Neural crest cell (in vitro differentiated cells): ENCODE data around the gene ADAMTS18. TPM values are rescaled to one million over a fixed set of nuclear protein-coding genes. Genes with fewer than 3 reads are reported as not detected.

ENCODE experiments used
- DNase-seq: peaks from one replicate; pipeline ENCODE4 v3.0.0; 2021; ENCODE audit warnings: low read depth, mixed read lengths, low spot score
- H3K27ac Mint-ChIP-seq: one replicate; pipeline ENCODE4 v1.8.0; 2021; ENCODE audit warnings: mild to moderate bottlenecking, mixed read lengths; ENCODE audit not compliant: unreplicated experiment
- H3K27me3 Mint-ChIP-seq: 2 replicates; pipeline ENCODE4 v1.8.0; 2021; ENCODE audit warnings: low read depth, mild to moderate bottlenecking, mixed read lengths
- H3K36me3 Mint-ChIP-seq: 2 replicates; pipeline ENCODE4 v1.8.0; 2021; ENCODE audit warnings: low read depth, mild to moderate bottlenecking, mixed read lengths
- H3K4me1 Mint-ChIP-seq: 2 replicates; pipeline ENCODE4 v1.8.0; 2021; ENCODE audit warnings: mixed read lengths
- H3K4me3 Mint-ChIP-seq: one replicate; pipeline ENCODE4 v1.8.0; 2021; ENCODE audit warnings: mild to moderate bottlenecking, mixed read lengths
- H3K9me3 Mint-ChIP-seq: 2 replicates; pipeline ENCODE4 v1.8.0; 2021; ENCODE audit warnings: mixed read lengths
- total RNA-seq: library from RNA; stranded (reverse); gene quantifications from 2 replicates; pipeline ENCODE4 v1.2.1, GENCODE V29; 2021
- TF ChIP-seq, protein P1 (sequence below): fragments of 200-600 bp; sonication (generic); conservative IDR thresholded peaks from 2 replicates; pipeline ENCODE4 v1.5.0; 2021; ENCODE audit warnings: antibody characterized with exemption, mild to moderate bottlenecking

The ADAMTS18 gene
- total RNA-seq, 1 donor from 2014 or later = 0.12 TPM

GRCh38 chr16:77435272-77435820, 512 bp upstream of the ADAMTS18 start:
- Mint-ChIP-seq H3K4me1 (peaks cover 11% of the 10 kb centered on the region), H3K9me3 (no peaks in the 10 kb centered on the region), H3K36me3 (no peaks in the 10 kb centered on the region), H3K4me3 (peak overlapping the region; percentile 32), H3K27ac (no peak overlapping the region), H3K27me3 (peaks cover 90% of the 10 kb centered on the region)
- no peak for DNase-seq
- TF ChIP-seq, protein P1, sequence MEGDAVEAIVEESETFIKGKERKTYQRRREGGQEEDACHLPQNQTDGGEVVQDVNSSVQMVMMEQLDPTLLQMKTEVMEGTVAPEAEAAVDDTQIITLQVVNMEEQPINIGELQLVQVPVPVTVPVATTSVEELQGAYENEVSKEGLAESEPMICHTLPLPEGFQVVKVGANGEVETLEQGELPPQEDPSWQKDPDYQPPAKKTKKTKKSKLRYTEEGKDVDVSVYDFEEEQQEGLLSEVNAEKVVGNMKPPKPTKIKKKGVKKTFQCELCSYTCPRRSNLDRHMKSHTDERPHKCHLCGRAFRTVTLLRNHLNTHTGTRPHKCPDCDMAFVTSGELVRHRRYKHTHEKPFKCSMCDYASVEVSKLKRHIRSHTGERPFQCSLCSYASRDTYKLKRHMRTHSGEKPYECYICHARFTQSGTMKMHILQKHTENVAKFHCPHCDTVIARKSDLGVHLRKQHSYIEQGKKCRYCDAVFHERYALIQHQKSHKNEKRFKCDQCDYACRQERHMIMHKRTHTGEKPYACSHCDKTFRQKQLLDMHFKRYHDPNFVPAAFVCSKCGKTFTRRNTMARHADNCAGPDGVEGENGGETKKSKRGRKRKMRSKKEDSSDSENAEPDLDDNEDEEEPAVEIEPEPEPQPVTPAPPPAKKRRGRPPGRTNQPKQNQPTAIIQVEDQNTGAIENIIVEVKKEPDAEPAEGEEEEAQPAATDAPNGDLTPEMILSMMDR = no peak

GRCh38 chr16:77434022-77434529, 758 bp downstream of the ADAMTS18 start:
- peaks cover 87% of the 10 kb centered on the region for H3K27me3 Mint-ChIP-seq
- TF ChIP-seq, protein P1 = no peak
- peaks cover 2% of the 10 kb centered on the region for H3K9me3 Mint-ChIP-seq

DNA sequence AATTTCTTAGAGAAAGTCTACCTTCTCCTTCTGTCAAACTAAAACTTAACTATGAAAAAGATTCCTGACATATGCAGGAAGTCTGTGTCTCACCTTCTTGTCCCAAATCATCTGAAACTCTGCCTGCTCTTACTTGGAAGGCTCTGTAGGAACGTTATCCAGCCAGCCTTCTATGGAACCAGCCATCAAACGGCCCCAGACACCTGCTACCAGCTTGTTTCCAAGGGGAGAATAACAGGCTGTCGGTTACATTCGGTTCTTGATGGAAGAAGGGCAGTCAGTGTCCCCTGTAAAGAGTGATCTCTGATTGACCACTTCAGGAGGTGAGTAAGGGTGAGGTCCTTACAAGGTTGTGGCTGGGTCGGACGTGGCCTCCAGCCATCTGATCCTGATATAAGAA, 1.7 kb downstream of the ADAMTS18 start:
- peaks cover 5% of the 10 kb centered on the region for H3K9me3 Mint-ChIP-seq
- peaks cover 3% of the 10 kb centered on the region for H3K36me3 Mint-ChIP-seq
- H3K27ac Mint-ChIP-seq = no peak overlapping the region
- H3K4me3 Mint-ChIP-seq = no peak overlapping the region
- H3K4me1 Mint-ChIP-seq = peaks cover 11% of the 10 kb centered on the region
- TF ChIP-seq, protein P1 = no peak
- DNase-seq = no peak
- H3K27me3 Mint-ChIP-seq = peaks cover 89% of the 10 kb centered on the region

More at GRCh38 chr16:77434022-77434529, 758 bp downstream of the ADAMTS18 start:
- Mint-ChIP-seq H3K4me1 (peaks cover 11% of the 10 kb centered on the region), H3K4me3 (peak overlapping the region; percentile 26), H3K27ac (no peak overlapping the region), H3K36me3 (no peaks in the 10 kb centered on the region)
- no peak for DNase-seq

GRCh38 chr16:77432264-77432663, 2.6 kb downstream of the ADAMTS18 start:
- peaks cover 6% of the 10 kb centered on the region for H3K9me3 Mint-ChIP-seq
- DNase-seq = no peak
- H3K4me1 Mint-ChIP-seq = peaks cover 11% of the 10 kb centered on the region
- TF ChIP-seq, protein P1 = no peak
- peak overlapping the region; percentile 35 for H3K4me3 Mint-ChIP-seq
- peaks cover 83% of the 10 kb centered on the region for H3K27me3 Mint-ChIP-seq
- peaks cover 3% of the 10 kb centered on the region for H3K36me3 Mint-ChIP-seq
- H3K27ac Mint-ChIP-seq = no peak overlapping the region

GRCh38 chr16:77430787-77431585, 3.8 kb downstream of the ADAMTS18 start:
- TF ChIP-seq, protein P1 = no peak
- H3K27me3 Mint-ChIP-seq = peaks cover 74% of the 10 kb centered on the region
- no peak overlapping the region for H3K4me3 Mint-ChIP-seq
- peaks cover 3% of the 10 kb centered on the region for H3K36me3 Mint-ChIP-seq
- no peak overlapping the region for H3K27ac Mint-ChIP-seq
- peaks cover 11% of the 10 kb centered on the region for H3K4me1 Mint-ChIP-seq
- DNase-seq = no peak
- peaks cover 6% of the 10 kb centered on the region for H3K9me3 Mint-ChIP-seq
